ENCODE measurements around the gene NTF3.

NTF3 gene

GRCh38 chr12:5511644-5512600 is 80.0 kb downstream of the NTF3 start:
- TF ChIP-seq CTCF (IDR thresholded peaks at IDR 0.05; ENCODE audit: control insufficient read depth, extremely low read depth, insufficient read depth), result peak; percentile 61
- H3K4me3 ChIP-seq (ENCODE audit: low read depth, low read length), result no peak overlapping the region
- DNase-seq (ENCODE audit: low read depth), result no peak

DNA sequence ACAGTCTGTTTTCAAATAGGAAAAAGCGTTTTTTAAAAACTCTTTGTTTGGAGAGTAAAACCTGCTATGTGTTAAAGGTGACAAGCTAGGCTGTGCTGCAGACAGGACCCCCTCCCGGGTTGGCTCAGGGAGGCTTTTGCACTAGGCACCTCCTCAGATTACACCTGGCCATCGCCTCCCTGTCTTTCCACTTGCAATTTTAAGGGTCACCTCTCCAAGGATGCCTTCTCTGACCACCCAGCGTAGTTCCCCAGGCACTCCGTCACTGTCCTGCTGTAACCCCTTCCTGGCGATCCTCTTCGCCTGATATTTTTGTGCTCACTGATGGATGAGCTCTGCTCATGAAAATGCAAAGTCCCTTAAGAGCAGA is 80.7 kb downstream of the NTF3 start:
- no peak for TF ChIP-seq CTCF (IDR thresholded peaks at IDR 0.05; ENCODE audit: control insufficient read depth, extremely low read depth, insufficient read depth)
- H3K4me3 ChIP-seq (ENCODE audit: low read depth, low read length), result no peak overlapping the region
- no peak for DNase-seq (ENCODE audit: low read depth)

GRCh38 chr12:5513406-5513805 is 81.5 kb downstream of the NTF3 start:
- TF ChIP-seq CTCF (IDR thresholded peaks at IDR 0.05; ENCODE audit: control insufficient read depth, extremely low read depth, insufficient read depth), result no peak

GRCh38 chr12:5514016-5514415 is 82.1 kb downstream of the NTF3 start:
- no peak for TF ChIP-seq CTCF (IDR thresholded peaks at IDR 0.05; ENCODE audit: control insufficient read depth, extremely low read depth, insufficient read depth)
- DNase-seq (ENCODE audit: low read depth), result no peak
- no peak overlapping the region for H3K4me3 ChIP-seq (ENCODE audit: low read depth, low read length)

More at GRCh38 chr12:5513406-5513805, 81.5 kb downstream of the NTF3 start:
- no peak for DNase-seq (ENCODE audit: low read depth)
- H3K4me3 ChIP-seq (ENCODE audit: low read depth, low read length), result no peak overlapping the region

DNA sequence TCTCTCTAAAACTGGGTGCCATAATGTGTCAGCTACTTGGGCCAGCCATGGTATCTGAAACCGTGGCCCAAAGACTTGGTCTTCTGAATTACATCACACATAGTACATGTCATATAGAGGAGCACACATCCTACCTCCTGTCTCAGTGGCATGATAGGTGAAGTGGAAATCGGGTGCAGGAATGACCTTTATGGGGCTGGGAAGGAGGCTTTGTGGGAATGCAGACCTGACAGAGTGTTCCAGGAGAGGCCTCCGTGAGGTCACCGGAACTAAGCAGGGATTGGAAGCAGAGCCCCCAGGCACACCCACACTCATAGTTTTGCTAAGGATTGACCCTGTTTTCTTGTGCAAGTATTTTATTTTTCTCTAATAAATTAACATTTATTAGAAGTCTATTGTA is 82.6 kb downstream of the NTF3 start:
- H3K4me3 ChIP-seq (ENCODE audit: low read depth, low read length), result no peak overlapping the region
- DNase-seq (ENCODE audit: low read depth), result no peak
- no peak for TF ChIP-seq CTCF (IDR thresholded peaks at IDR 0.05; ENCODE audit: control insufficient read depth, extremely low read depth, insufficient read depth)

GRCh38 chr12:5515458-5515857 is 83.5 kb downstream of the NTF3 start:
- no peak for TF ChIP-seq CTCF (IDR thresholded peaks at IDR 0.05; ENCODE audit: control insufficient read depth, extremely low read depth, insufficient read depth)
- no peak overlapping the region for H3K4me3 ChIP-seq (ENCODE audit: low read depth, low read length)
- DNase-seq (ENCODE audit: low read depth), result no peak

All from LNCaP clone FGC (cell line).